HEK293T (cell line): Measurements from ENCODE around the gene RNF141.

Source experiments
- ARNT ChIP-seq: fragments of 450-650 bp; IDR thresholded peaks from 2 replicates; pipeline ENCODE4 v1.6.1; 2017; ENCODE audit warnings: mild to moderate bottlenecking
- BHLHE40 ChIP-seq: fragments of 450-650 bp; IDR thresholded peaks from 2 replicates; pipeline ENCODE4 v1.6.1; 2016; ENCODE audit warnings: mild to moderate bottlenecking, moderate library complexity, borderline replicate concordance
- FOXK2 ChIP-seq: fragments of 450-650 bp; IDR thresholded peaks from 2 replicates; pipeline ENCODE4 v1.6.1; 2016; ENCODE audit warnings: mild to moderate bottlenecking
- FOXM1 ChIP-seq: fragments of 450-650 bp; IDR thresholded peaks from 2 replicates; pipeline ENCODE4 v1.6.1; 2017; ENCODE audit warnings: mild to moderate bottlenecking, borderline replicate concordance
- HDGF ChIP-seq: fragments of 450-650 bp; IDR thresholded peaks from 2 replicates; pipeline ENCODE4 v1.6.1; 2017; ENCODE audit warnings: antibody characterized with exemption, borderline replicate concordance
- L3MBTL2 ChIP-seq: fragments of 450-650 bp; conservative IDR thresholded peaks from 2 replicates; pipeline ENCODE4 v1.6.1; 2016; ENCODE audit warnings: mild to moderate bottlenecking
- LEF1 ChIP-seq: fragments of 450-650 bp; IDR thresholded peaks from 2 replicates; pipeline ENCODE4 v1.6.1; 2017; ENCODE audit warnings: mild to moderate bottlenecking, borderline replicate concordance
- SP1 ChIP-seq: fragments of 450-650 bp; IDR thresholded peaks from 2 replicates; pipeline ENCODE4 v1.6.1; 2017
- TARDBP ChIP-seq: fragments of 450-650 bp; IDR thresholded peaks from 2 replicates; pipeline ENCODE4 v1.6.1; 2016
- ZNF384 ChIP-seq: fragments of 450-650 bp; IDR thresholded peaks from 2 replicates; pipeline ENCODE4 v1.6.1; 2016
- TF ChIP-seq, protein P1 (sequence below): fragments of 450-650 bp; IDR thresholded peaks from 2 replicates; pipeline ENCODE4 v1.6.1; 2016

DNA sequence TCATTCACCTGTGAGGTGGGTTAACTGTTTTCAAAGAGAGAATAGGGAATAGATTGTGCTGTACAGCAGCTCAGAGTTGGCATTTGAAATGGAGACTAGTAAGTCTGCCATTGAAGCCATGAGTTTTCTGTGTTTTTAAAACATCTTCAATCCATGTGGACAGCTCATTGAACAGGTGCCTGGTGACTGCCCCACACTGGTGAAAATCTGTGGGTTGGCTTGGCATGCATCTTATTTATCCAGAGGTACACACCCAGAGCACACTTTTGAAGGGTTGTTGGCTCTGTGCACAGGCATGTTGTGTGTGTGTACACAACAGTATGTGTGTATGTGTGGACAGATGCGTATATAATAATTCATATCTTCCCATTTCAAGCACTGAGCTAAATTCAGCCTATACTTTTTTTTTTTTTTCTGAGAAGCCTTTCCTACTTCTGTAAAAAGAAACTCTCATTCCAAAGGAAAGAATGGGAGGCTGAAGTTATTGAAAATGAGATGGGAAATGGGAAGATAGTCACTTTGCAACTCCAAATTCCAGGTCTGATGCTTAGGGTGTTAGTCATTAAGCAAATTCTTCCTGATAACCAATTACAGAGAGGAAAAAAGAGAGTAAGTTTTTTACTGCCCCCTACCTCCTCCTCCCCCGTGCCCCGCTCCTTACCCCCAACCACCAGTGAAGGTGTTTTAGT lies 34.5 kb upstream of the RNF141 start:
- TF ChIP-seq ARNT, result no peak
- no peak for TF ChIP-seq BHLHE40
- TF ChIP-seq, protein P1, sequence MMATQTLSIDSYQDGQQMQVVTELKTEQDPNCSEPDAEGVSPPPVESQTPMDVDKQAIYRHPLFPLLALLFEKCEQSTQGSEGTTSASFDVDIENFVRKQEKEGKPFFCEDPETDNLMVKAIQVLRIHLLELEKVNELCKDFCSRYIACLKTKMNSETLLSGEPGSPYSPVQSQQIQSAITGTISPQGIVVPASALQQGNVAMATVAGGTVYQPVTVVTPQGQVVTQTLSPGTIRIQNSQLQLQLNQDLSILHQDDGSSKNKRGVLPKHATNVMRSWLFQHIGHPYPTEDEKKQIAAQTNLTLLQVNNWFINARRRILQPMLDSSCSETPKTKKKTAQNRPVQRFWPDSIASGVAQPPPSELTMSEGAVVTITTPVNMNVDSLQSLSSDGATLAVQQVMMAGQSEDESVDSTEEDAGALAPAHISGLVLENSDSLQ, result no peak
- no peak for TF ChIP-seq FOXM1
- TF ChIP-seq HDGF, result no peak
- TF ChIP-seq SP1, result no peak
- TF ChIP-seq ZNF384, result no peak
- TF ChIP-seq LEF1, result no peak
- TF ChIP-seq L3MBTL2, result no peak
- no peak for TF ChIP-seq FOXK2
- no peak for TF ChIP-seq TARDBP
